Colonic mucosa (tissue), 4 donors: ENCODE results near the gene UCHL5. TPM values are rescaled to one million over a fixed set of nuclear protein-coding genes. Genes with fewer than 3 reads are reported as not detected.
"Not testable (repeated sequence)": the region's sequence is repeated elsewhere in the genome, so short reads cannot be mapped to it uniquely, and the experiment has no call there.

Experiments
- DNase-seq: peaks from one replicate; pipeline ENCODE4 v3.0.0-alpha.2; 2020
- H3K27ac ChIP-seq: fragments of 200-600 bp; one replicate; pipeline ENCODE4 v1.8.0; 2021
- H3K27me3 ChIP-seq: fragments of 200-600 bp; one replicate; pipeline ENCODE4 v1.8.0; 2021
- H3K36me3 ChIP-seq: fragments of 200-600 bp; one replicate; pipeline ENCODE4 v1.8.0; 2021
- H3K4me1 ChIP-seq: fragments of 200-600 bp; one replicate; pipeline ENCODE4 v1.8.0; 2021; ENCODE audit warnings: mild to moderate bottlenecking
- H3K4me3 ChIP-seq: fragments of 200-600 bp; one replicate; pipeline ENCODE4 v1.8.0; 2021
- H3K9ac ChIP-seq, 2 donors: one replicate each; pipeline ENCODE4 v1.7.0; 2013; ENCODE audit warnings: control low read depth in 2 of 2, low read depth in 2 of 2, low read length in 2 of 2
- H3K9me3 ChIP-seq: fragments of 200-600 bp; one replicate; pipeline ENCODE4 v1.8.0; 2021
- intact Hi-C: fragments of 100-400 bp; cut with DNase I; formaldehyde crosslinking; loops from one replicate; pipeline ENCODE4 v1.14.1; 2022
- total RNA-seq, 2 donors: library from RNA; stranded (reverse); fragmentation: NEBNext Ultra II Directional in 1 of 2; extraction: Animal tissue kit (Norgen Biotek cat#: 25700) in 1 of 2; gene quantifications; one replicate each; pipeline ENCODE4 v1.2.1, GENCODE V29; 2021
- TF ChIP-seq, protein P1 (sequence below): fragments of 200-600 bp; IDR thresholded peaks from one replicate; pipeline ENCODE4 v1.8.0; 2022; ENCODE audit warnings: antibody characterized with exemption, mild to moderate bottlenecking
- donor health status: healthy.
- donor health status: DM: no; HTN: no; CAD: no.
- donor health status: DM: no; HTN: no; CAD: no.

The UCHL5 gene
- total RNA-seq, 2 donors from 2014 or later: 33.9 to 46.5 TPM

DNA sequence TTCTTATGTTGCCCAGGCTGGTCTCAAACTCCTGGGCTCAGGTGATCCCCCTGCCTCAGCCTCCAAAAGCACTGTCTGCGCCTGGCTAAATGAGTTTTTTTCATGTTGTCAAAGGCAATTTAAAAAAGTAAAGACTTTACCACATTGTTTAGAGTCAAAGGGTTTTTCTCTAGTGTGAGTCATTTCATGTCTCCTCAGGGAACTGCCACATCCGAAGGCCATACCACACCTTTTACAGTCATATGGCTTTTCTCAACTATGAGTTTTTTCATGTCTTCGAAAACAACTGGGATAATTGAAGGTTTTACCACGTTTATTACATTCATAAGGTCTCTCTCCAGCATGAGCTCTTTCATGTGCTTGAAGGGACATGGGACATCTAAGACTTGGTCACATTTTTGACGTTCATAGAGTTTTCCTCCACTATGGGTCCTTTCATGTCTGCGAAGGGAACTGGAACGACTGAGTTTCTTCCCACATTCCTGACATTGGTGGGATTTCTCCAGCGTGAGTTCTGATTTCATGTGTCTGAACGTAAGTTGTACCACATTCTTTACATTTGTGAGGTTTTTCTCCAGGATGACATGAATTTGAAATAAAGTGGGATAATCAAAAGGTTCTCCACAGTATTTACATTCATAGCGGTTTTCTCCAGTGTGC is 65.6 kb downstream of the UCHL5 start:
- H3K4me3 ChIP-seq: no peak overlapping the region
- H3K27me3 ChIP-seq: no peaks in the 10 kb centered on the region
- no peak overlapping the region for H3K9ac ChIP-seq
- TF ChIP-seq, protein P1, sequence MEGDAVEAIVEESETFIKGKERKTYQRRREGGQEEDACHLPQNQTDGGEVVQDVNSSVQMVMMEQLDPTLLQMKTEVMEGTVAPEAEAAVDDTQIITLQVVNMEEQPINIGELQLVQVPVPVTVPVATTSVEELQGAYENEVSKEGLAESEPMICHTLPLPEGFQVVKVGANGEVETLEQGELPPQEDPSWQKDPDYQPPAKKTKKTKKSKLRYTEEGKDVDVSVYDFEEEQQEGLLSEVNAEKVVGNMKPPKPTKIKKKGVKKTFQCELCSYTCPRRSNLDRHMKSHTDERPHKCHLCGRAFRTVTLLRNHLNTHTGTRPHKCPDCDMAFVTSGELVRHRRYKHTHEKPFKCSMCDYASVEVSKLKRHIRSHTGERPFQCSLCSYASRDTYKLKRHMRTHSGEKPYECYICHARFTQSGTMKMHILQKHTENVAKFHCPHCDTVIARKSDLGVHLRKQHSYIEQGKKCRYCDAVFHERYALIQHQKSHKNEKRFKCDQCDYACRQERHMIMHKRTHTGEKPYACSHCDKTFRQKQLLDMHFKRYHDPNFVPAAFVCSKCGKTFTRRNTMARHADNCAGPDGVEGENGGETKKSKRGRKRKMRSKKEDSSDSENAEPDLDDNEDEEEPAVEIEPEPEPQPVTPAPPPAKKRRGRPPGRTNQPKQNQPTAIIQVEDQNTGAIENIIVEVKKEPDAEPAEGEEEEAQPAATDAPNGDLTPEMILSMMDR: no peak
- no peak overlapping the region for H3K27ac ChIP-seq
- intact Hi-C loops: no loop called here
- H3K36me3 ChIP-seq: no peaks in the 10 kb centered on the region
- DNase-seq: no peak
- no peaks in the 10 kb centered on the region for H3K9me3 ChIP-seq
- no peaks in the 10 kb centered on the region for H3K4me1 ChIP-seq

DNA sequence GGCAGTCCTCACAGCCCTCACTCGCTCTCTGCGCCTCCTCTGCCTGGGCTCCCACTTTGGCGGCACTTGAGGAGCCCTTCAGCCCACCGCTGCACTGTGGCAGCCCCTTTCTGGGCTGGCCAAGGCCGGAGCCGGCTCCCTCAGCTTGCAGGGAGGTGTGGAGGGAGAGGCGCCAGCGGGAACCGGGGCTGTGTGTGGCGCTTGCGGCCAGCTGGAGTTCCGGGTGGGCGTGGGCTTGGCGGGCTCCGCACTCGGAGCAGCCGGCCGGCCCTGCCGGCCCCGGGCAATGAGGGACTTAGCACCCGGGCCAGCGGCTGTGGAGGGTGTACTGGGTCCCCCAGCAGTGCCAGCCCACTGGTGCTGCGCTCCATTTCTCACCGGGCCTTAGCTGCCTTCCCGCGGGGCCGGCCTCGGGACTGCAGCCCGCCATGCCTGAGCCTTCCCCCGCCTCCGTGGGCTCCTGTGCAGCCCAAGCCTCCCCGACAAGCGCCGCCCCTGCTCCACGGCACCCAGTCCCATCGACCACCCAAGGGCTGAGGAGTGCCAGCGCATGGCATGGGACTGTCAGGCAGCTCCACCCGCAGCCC is 72.3 kb downstream of the UCHL5 start:
- H3K36me3 ChIP-seq, intact Hi-C loops, DNase-seq, H3K9me3 ChIP-seq, H3K4me3 ChIP-seq, H3K27me3 ChIP-seq, H3K9ac ChIP-seq, H3K4me1 ChIP-seq: not testable (repeated sequence)
- peak overlapping the region; percentile 33 for H3K27ac ChIP-seq

DNA sequence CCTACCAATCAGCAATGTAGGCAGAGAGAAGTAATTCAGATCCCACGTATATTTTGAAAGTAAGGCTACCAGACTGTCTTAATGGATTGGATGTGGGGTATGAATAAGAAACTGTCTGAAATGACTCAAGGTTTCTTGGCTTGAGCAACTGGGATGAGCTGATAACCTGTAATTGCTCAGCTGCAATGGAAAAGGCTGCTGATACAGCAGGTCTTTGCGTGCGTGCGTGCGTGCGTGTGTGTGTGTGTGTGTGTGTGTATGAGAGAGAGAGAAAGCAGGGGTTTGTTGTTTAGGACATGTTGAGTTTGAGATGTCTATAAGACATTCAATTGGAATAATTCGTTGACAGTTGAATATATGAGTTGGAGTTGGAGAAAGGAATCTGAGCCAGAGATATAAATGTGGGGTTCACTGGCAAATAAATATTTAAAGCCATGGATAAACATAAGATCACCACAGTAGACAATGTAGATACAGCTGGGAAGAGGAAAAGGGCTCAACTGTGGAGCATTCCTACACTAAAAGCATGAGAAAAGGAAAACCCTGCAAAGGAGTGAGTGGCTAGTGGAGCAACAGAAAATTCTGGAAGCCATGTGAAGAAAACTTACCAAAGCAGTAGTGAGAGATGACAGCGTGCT is 72.9 kb downstream of the UCHL5 start:
- Histone ChIP-seq H3K4me1 (no peaks in the 10 kb centered on the region), H3K9ac (no peak overlapping the region), H3K9me3 (no peaks in the 10 kb centered on the region), H3K27me3 (no peaks in the 10 kb centered on the region), H3K27ac (peak overlapping the region; percentile 33), H3K36me3 (no peaks in the 10 kb centered on the region), H3K4me3 (no peak overlapping the region)
- DNase-seq: no peak
- intact Hi-C loops: no loop called here
- TF ChIP-seq, protein P1: no peak

DNA sequence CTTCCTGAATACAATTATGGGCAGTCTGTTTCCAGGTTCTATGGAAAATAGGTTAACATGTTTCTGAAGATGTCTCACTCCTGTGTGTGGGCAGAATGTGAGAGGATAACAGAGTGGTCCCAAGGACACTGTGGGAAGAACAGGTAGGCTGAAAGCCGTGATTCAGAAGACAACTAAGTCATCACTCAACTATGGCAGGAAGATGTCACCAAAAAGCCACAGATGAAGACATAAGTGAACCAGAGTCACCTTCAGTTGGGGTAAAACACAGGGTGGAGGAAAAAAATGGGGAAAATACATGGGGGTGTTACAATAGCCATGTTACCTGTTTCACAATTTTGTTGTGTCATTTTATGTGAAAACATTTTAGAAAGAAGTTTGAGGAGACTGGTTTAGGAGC is 75.1 kb downstream of the UCHL5 start:
- Histone ChIP-seq H3K36me3 (no peaks in the 10 kb centered on the region), H3K9ac (no peak overlapping the region), H3K27ac (no peak overlapping the region), H3K9me3 (no peaks in the 10 kb centered on the region), H3K4me1 (no peaks in the 10 kb centered on the region), H3K4me3 (no peak overlapping the region), H3K27me3 (no peaks in the 10 kb centered on the region)
- intact Hi-C loops: no loop called here
- TF ChIP-seq, protein P1: no peak
- DNase-seq: no peak

DNA sequence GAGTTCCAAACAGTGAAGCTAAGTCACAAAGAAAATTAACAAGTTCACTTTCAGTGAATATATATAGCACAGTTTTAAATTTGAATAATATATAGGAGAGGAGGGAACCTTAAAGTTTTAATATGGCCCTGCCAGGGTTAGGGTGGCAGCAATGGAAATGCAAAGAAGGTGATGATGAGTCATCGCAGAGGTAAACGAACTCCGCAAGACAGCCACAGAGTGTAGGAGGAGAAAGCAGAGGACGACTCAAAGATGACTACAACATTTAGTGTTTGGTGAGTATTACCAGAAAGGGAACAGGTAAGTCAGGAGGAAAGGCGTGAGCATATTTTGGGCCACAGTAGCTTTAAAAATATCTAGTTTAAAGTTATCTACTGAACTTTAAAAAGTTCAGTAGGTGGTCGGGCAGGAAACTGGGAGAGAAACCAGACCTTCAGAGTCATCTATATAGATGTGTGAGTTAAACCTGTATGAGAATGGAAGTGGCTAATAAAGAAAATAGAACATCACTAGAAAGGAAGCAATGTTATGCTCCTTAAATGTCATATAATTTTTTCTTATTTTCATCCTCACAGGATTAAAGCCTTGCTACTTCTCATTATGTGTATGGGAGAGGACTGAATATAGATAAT is 75.7 kb downstream of the UCHL5 start:
- TF ChIP-seq, protein P1: no peak
- Histone ChIP-seq H3K9ac (no peak overlapping the region), H3K9me3 (no peaks in the 10 kb centered on the region), H3K4me1 (no peaks in the 10 kb centered on the region), H3K36me3 (no peaks in the 10 kb centered on the region), H3K4me3 (no peak overlapping the region), H3K27me3 (no peaks in the 10 kb centered on the region), H3K27ac (no peak overlapping the region)
- intact Hi-C loops: no loop called here
- DNase-seq: no peak
